ENCODE results near the gene EXOSC7.
"Not testable (repeated sequence)": the region's sequence is repeated elsewhere in the genome, so short reads cannot be mapped to it uniquely, and the experiment has no call there.

The EXOSC7 gene

DNA sequence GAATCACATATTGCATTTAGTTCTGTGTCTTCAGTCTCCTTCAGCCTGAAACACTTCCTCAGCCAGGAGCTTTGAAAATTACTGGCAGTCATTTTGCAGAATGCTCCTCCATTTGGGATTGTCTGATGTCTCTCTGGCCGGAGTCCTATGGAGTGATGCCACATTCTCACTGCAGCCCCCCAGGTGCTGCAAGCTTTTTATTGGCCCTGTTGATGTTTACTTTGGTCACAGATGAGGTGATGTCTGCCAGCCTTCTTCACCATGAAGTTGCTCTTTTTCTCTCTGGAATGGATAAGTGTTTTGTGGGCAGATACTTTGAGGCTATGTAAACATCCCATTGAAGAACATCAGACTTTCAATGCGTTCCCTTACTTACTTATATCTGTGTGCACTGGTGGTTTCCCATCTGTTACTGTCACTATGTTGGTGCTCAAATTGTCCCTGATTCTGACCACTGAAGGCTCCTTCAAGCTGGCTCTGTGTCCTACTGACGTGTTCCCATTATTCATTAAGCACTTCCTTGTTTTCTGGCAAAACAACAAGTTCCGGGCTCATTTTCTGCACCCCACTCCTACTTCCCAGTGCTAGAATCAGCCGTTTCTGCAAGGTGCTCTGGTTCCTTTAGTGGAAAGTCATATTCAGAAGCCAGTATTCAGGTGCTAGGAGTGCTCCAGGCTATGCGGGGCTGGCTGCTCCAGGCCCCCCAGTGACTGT, 48.7 kb downstream of the EXOSC7 start:
- no peak for DNase-seq (ENCODE audit: low read depth in 2 of 2)

DNA sequence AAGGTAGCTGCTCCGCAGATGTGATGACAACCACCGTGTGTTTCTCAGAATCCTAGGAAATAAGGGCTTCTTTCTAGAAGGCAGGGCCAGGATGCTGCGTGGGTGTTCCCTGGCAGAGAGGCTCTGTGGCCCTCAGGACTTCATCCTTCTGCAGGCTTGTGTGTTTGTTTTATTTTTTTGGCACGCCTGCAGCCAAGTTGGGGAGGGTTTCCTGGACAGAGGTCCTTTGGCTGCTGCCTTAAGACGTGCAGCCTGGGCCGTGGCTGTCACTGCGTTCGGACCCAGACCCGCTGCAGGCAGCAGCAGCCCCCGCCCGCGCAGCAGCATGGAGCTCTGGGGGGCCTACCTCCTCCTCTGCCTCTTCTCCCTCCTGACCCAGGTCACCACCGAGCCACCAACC, 50.0 kb downstream of the EXOSC7 start, which contains the start of gene CLEC3B:
TSS of gene CLEC3B (plus strand) at position 266 of the 400 bp plus-strand sequence. CDS start at position 326, 60 bp downstream.
- DNase-seq (ENCODE audit: low read depth in 2 of 2) = no peak

DNA sequence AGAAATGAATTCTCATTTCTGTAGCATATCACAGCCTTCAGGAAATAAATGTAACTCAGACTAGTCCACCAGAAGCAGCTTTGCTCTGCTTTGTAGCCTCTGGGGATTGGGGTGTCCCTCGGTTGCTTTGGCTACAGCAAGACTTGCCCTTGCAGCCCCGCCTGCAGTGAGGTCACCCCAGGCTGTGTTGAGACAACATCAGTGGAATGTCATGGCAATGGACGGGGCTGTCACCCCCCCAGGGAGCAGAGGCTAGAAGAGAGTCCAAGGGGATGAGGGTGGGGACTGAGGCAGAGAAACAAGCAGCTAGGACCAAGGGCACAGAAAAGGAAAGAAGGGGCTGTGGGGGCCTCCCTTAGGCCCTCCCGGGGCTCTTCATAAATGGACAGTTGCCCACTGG, 50.9 kb downstream of the EXOSC7 start:
- DNase-seq (ENCODE audit: low read depth in 2 of 2) = no peak

DNA sequence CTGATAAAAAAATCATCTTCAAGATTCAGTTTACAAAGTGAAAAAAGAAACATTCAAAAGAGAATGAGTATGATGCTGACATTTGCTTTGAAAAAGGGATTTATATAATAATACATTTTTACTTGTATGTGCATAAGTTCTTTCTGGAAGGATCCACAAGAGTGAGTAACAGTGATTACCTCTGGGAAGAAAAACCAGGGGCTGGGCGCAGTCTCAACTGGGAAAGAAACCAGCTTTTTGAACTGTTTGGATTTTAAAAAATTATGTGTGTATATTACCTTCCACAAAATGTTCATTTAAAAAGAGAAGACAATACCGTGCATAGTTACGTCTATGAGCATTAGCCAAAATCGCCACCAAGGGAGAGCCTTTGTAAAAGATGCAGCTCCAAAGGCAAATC, 51.4 kb downstream of the EXOSC7 start:
- DNase-seq (ENCODE audit: low read depth in 2 of 2) = no peak

DNA sequence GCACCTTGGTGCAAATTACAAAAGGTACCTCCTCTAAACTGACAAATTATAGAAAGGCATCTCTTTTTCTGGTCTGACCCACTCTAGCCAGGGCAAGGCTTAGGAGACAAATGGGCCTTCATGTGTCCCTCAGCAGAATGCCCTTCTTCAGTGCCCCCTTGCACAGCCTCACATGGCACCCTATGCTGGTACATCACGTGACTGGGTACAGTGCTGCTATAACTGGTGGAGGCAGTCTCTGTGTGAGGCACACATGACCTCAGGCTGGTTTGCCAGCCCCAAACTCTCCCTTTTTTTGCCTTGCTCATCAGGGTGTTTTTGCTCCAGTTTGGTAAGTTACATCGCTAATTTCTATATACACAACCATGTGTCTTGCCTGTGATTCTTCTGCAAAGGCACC, 53.2 kb downstream of the EXOSC7 start:
- DNase-seq (ENCODE audit: low read depth in 2 of 2) = no peak

DNA sequence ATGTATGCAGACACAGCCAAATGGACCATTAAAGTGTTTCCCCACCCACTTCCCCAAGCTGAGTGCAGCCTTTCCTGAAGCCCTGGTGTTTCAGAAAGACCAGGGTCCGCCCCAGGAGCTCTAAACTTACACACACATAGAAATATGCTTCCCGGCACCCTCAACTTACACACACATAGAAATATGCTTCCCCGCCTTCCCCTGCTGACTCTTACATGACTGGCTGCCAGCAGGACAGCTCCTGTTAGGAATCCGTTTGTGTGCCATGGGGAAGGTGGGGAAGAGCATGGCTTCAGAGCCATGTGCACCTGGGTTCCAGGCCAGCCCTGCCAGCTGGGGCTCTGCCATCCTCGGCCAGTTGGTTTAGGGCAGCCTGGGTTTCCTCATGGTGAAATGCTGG, 53.6 kb downstream of the EXOSC7 start:
- DNase-seq (ENCODE audit: low read depth in 2 of 2) = no peak

DNA sequence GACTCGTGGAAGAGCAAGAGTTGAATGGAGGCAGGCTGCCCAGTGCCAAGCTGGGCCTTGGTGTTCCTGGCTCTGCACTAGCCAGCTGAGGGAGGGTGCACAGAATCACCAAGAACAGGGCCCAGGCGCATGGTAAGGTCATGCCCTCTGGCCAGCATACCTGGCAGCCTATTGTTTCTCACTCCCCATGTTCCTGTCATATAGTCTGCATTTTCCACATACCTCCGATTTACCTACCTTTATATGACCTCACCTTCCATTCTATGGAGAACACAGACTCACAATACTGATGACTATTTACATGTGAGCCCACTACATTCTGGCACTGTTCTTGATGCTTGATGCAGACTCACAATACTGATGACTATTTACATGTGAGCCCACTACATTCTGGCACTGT, 55.5 kb downstream of the EXOSC7 start:
- DNase-seq (ENCODE audit: low read depth in 2 of 2) = no peak

DNA sequence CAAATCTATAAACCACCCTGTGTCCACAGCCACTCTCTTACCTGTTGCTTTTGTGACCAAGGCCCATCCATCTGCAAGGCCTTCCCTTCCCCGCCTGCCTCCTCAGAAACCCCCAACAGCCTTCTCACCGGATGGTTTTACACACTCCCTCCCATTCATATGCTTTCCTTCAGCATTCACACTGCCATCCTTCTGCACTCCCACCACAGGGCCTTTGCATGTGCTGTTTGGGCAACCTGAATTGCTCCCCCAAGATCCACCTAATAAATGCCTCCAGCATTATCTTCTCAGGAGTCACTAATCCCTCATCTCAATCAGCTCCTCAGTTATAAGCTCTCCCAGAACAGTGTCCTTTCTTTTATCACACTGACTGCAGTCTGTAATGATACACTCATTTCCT, 56.1 kb downstream of the EXOSC7 start:
- no peak for DNase-seq (ENCODE audit: low read depth in 2 of 2)

DNA sequence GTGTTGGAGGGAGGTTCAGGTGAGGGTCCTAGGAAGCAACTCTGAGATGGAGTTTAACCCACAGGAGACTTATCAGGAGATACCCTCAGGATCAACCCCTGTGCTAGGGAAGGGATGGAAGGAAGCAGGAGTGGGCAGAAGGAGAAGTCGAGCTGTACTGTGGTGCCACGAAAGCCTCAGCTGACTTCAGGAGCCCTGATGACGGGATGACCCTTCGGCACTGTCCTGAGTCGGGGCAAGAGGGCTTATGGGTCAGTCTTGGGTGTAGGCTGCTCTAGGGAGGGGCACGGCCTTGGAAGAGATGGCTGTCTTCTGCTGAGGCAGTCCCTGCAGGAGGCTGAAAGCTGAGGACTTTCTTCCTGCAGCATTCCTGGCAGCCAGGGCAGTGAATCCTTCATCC, 57.7 kb downstream of the EXOSC7 start:
- DNase-seq (ENCODE audit: low read depth in 2 of 2) = no peak

DNA sequence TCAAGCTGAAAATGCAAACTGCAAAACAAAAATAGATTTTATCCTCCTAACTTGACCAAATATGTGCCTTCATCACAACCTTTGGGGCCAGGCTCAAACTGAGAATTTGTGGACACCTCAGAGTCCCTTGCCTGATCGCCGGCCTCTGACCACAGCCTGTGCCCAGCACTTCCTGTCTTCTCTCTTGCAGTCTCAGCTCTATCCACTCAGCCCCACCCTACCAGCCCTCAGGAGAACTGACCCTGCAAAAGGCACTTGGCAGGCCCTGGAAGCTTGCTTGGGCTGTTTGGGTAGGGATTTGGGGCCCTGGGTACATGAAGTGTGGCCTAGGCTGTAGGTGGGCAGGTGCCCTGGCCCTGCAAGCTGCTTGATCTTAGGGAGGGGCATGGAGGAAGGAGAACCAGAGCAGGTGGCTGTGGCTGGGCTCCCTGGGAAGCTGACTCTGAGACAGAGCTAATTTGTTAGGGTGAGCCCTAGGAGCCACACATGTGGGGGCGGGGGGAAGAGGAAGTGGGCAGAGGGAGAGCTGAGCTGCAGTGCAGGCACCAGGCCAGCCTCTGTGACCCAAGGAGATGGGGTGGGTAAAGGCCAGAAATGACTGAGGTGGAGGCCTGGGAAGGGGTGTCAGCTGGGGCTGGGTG, 58.7 kb downstream of the EXOSC7 start:
- DNase-seq (ENCODE audit: low read depth in 2 of 2) = no peak

DNA sequence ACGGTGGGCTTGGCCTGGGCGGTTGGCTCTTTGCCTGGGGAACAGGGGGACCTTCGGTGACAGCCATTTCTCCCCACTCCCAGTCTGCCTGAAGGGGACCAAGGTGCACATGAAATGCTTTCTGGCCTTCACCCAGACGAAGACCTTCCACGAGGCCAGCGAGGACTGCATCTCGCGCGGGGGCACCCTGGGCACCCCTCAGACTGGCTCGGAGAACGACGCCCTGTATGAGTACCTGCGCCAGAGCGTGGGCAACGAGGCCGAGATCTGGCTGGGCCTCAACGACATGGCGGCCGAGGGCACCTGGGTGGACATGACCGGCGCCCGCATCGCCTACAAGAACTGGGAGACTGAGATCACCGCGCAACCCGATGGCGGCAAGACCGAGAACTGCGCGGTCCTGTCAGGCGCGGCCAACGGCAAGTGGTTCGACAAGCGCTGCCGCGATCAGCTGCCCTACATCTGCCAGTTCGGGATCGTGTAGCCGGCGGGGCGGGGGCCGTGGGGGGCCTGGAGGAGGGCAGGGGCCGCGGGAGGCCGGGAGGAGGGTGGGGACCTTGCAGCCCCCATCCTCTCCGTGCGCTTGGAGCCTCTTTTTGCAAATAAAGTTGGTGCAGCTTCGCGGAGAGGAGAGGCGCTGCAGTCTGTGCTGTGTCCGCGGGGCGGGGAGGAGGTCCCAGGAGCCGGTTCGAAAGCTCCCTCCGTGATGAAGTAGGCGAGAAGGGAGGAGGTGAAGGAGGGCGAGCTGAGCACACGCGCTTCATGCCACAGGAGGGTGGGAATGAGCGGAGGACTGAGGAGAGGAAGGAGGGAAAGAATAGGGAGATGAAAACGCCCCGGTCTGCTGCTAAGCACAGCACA, 59.6 kb downstream of the EXOSC7 start:
- no peak for DNase-seq (ENCODE audit: low read depth in 2 of 2)

DNA sequence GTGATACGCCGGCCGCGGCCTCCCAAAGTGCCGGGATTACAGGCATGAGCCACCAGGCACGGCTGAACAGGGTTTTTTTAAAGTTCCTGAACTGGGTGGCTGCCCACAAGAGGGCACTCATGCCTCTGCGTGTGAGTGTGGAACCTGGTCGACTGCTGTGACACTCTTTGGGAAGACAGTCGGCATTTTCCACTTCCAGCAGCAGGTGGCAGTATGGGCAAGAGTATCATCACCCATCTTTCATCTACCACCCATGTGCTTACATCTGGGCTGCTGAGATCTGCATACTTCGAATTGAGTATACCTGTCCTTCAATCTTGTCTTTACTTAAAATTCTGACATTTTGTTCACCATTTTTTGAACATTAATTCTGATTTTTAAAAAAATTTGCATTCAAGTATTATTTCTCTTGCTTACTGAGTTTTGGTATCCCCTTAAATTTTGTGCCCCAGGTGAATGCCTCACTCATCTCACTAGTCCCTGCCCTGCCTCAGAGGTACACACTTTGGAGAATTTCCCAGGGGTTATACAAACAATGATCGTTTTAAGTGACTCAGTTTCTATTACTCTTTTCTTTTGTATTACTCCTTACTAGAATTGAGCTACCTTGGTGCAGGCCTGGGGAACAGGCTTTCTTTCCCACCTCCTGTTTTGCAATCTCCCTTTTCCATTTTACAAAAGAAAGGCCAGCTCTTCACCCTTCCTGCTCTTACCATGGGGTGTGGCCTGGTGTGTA, 61.8 kb downstream of the EXOSC7 start:
- DNase-seq (ENCODE audit: low read depth in 2 of 2) = peak; percentile 72 to 88

DNA sequence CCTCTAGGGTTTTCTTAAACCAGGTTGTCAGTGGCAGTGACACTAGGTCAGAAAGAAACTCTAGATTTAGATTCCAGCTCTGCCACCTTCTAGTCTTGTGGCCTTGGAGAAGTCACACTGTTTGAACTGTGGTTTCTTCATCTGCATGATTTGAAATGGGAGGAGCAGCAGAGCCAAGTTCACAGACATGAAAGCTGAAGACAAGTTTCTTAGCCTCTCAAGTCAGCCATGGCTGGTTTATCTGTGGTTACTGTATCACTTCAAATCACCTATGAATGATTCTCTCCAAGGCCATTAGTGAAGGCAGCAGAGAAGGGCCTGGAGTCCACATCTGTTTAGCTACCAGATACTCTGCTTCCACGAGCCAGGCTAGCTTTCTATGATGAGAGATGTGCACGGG, 65.6 kb downstream of the EXOSC7 start:
- DNase-seq (ENCODE audit: low read depth in 2 of 2) = no peak

DNA sequence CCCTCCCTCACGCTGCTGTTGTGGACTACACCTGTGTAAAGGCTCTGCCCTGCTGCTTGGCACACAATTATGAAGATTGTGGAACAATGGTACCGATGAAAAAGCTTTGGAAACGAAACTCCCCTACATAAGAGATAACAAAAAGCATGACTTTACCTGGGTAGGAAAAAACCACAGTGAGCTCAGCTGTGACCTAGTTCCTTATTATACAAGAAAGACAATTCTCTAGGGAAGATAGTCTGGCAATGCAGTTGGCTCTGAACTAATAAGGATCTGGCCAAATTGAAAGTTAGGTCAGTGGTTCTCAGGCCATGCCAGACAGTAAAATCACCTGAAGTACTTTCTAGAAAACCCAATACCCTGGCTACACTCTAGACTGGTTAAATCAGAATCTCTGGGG, 66.1 kb downstream of the EXOSC7 start:
- no peak for DNase-seq (ENCODE audit: low read depth in 2 of 2)

DNA sequence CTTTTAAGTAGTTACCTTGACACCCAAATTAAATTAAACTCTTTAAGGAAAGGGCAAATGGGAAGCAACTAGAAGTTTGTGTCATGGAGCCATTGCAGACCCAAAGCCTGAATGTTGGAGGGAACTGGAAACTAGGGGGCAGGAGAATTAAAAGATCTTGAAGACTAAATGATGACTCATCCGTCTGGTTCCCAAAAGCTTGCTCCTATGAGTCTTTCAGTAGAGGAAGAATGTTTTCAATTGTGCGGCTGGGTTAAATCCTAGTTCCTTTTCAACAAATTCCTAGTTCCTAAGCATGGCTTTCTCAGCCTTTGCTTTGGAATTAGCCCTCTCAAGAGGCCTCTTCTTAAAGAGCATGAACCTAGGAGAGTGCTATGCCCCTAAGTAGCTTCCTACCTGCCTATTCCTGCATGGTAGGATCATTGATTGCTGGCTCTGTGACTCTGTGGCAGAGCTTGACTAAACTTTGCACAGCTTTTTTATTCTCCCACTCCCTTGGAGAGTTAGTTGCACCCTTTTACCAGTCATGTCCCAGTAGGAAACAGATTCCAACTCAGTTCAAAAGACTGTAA, 67.8 kb downstream of the EXOSC7 start:
- DNase-seq (ENCODE audit: low read depth in 2 of 2) = no peak

DNA sequence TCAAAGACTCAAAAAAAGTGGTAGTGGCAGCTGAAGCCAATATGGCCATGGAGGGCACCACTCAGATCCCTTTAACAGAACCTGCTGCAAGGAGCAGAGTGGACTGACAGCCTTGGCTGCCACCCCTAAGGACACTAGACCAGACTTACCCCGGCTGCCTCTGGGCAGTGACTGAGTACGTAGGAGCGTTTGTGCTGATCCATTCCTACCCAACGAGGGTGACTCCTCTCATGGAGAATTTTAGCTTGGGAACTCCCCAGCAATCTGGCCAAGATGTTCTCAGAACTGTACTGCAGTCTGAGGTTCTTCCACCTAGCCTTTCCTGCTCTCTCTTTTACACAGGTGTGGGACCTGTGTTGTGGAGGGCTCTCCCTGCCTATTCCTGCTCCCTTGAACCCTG, 72.2 kb downstream of the EXOSC7 start:
- DNase-seq (ENCODE audit: low read depth in 2 of 2) = no peak

DNA sequence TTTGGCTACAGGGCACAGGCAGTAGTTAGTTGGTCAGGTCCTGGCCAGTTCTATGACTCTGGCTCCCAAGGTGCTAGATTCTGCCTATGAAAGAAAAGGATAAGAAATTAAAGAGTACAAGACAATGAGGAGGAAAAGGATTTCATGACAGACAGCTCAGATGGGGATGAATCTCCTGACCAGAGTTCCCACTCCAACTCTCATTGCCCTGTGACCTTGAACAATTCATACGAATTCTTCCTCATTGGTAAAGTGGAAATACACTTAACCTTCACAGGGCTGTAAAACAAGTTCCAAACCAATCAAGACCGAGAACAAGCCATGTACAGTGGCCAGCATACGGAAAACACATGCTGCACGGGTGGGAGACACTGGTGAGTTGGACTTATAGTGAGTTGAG, 73.8 kb downstream of the EXOSC7 start:
- no peak for DNase-seq (ENCODE audit: low read depth in 2 of 2)

DNA sequence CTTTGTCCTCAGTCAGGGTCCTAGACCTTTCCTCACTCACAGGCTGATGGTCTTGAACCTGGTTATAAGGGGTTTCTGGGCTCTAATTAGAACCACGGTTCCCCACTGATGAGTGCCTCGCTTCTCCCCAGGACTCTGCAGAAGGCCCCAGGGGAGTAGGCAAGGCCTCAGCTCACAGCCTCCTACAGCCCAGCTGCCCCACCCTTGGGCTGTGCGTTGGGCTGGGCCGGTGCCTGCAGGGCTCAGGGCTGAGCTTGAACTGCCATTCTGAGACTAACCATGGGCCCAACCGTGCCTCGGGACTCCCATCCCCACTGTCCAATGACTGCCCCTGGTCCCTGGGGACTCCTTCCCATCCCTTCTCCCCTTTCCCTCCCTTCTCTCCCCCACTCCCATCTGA, 75.6 kb downstream of the EXOSC7 start:
- no peak for DNase-seq (ENCODE audit: low read depth in 2 of 2)

DNA sequence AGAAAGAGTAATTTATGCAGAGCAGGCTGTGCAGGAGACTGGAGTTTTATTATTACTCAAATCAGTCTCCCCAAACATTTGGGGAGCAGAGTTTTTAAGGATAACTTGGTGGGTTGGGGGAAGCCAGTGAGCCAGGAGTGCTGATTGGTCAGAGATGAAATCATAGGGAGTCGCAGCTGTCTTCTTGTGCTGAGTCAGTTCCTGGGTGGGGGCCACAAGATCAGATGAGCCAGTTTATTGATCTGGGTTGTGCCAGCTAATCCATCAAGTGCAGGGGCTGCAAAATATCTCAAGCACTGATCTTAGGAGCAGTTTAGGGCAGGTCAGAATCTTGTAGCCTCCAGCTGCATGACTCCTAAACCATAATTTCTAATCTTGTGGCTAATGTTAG, 77.8 kb downstream of the EXOSC7 start:
- DNase-seq (ENCODE audit: low read depth in 2 of 2) = not testable (repeated sequence)

DNA sequence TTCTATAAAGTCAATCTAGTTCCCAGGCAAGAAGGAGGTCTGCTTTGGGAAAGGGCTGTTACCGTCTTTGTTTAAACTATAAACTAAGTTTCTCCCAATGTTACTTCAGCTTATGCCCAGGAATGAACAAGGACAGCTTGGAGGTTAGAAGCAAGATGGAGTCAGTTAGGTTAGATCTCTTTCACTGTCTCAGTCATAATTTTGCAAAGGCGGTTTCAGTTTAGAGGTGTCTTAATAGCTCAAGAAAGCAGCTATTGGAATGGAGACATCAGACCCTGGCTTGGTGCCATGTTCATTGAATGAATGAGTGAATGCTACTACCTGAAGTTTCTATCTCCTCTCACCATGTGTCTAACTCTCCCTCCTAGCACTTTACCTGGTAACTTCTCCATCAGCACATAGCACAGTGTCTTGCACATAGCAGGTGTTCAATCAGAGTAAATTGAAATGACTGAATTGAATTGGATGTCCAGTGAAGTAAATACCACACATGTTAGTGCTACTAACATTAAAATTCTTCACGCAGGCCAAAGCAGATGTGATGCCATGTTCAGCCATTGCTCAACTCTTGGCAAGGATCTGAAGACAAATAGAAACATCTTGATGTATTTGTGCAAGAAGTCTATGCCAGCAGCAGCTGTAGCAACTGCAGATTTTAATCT, 78.3 kb downstream of the EXOSC7 start:
- no peak for DNase-seq (ENCODE audit: low read depth in 2 of 2)

DNA sequence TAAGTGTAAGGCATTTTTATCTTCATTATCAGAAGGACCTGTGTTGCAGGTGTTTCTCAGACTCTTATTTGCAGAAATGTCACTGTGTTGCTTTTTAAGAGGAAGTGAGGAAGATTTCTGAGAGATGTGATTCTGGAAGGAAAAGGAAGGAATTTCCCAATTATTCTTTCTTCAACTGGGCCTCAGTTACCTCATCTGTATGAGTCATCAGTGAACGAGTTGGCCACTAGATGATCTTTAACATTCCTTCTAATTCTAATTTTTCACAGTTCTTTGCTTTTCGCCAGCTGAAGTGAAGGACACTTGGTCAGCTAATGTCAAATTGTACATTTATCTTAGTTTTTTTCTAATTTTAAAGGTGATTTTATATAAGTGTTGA, 79.0 kb downstream of the EXOSC7 start:
- DNase-seq (ENCODE audit: low read depth in 2 of 2) = no peak
